CD4-positive, alpha-beta T cell (primary cell): Measurements from ENCODE around the gene KLF17. TPM values are rescaled to one million over a fixed set of nuclear protein-coding genes. Genes with fewer than 3 reads are reported as not detected.
"Not testable (repeated sequence)": the region's sequence is repeated elsewhere in the genome, so short reads cannot be mapped to it uniquely, and the experiment has no call there.

Experiments
- ATAC-seq: fragments of 200-7000 bp; cut with Tn5 transposase; one replicate; pipeline ENCODE4 v1.10.0; 2022; ENCODE audit warnings: mild to moderate bottlenecking; ENCODE audit not compliant: poor library complexity
- CTCF ChIA-PET: fragments of 350-600 bp; sonication (Branson Sonifier 250); formaldehyde crosslinking; loops from one replicate; lab custom pipeline; 2021; ENCODE audit warnings: antibody characterized with exemption, inconsistent platforms; lab: Charles Lee
- POLR2A ChIA-PET: fragments of 350-600 bp; sonication (Branson Sonifier 250); formaldehyde crosslinking; loops from one replicate; lab custom pipeline; 2021; ENCODE audit warnings: antibody characterized with exemption, inconsistent platforms; lab: Charles Lee
- DNase-seq, 14 experiments: peaks; one replicate each; pipeline ENCODE4 v3.0.0-alpha.2; 2013 to 2020; ENCODE audit warnings: mixed read lengths in 2 of 14
- H3K27ac ChIP-seq, 2 donors: one replicate each; pipeline versions ENCODE4 v1.5.1 to v1.7.0; 2013; ENCODE audit warnings: low read length in 2 of 2, low read depth in 1 of 2, mild to moderate bottlenecking in 1 of 2
- H3K27me3 ChIP-seq, 2 experiments: 1 replicate in 1 of 2; 2 replicates in 1 of 2; pipeline versions ENCODE4 v1.6.1 to v1.7.0; 2013; ENCODE audit warnings: low read length in 2 of 2, control low read depth in 1 of 2, mild to moderate bottlenecking in 1 of 2, moderate library complexity in 1 of 2; ENCODE audit not compliant: insufficient read depth in 2 of 2, control insufficient read depth in 1 of 2
- H3K36me3 ChIP-seq: one replicate; pipeline ENCODE4 v1.6.1; 2013; ENCODE audit warnings: low read length, control low read depth; ENCODE audit not compliant: insufficient read depth
- H3K4me1 ChIP-seq: one replicate; pipeline ENCODE4 v1.6.1; 2013; ENCODE audit warnings: low read length, control low read depth; ENCODE audit not compliant: insufficient read depth
- H3K4me3 ChIP-seq: one replicate; pipeline ENCODE4 v1.5.1; 2013; ENCODE audit warnings: mild to moderate bottlenecking, low read length, moderate library complexity
- H3K9me3 ChIP-seq, 2 experiments: 1 replicate in 1 of 2; 2 replicates in 1 of 2; pipeline versions ENCODE4 v1.6.1 to v1.7.0; 2013; ENCODE audit warnings: low read length in 2 of 2, mild to moderate bottlenecking in 2 of 2, control low read depth in 1 of 2, moderate library complexity in 1 of 2; ENCODE audit not compliant: control insufficient read depth in 1 of 2, insufficient read depth in 1 of 2
- H3K27ac Mint-ChIP-seq: one replicate; pipeline ENCODE4 v1.8.0; 2020; ENCODE audit warnings: mixed read lengths
- H3K27me3 Mint-ChIP-seq: one replicate; pipeline ENCODE4 v1.8.0; 2021; ENCODE audit warnings: mixed read lengths
- H3K36me3 Mint-ChIP-seq: one replicate; pipeline ENCODE4 v1.8.0; 2021; ENCODE audit warnings: low read depth, mixed read lengths
- H3K4me1 Mint-ChIP-seq: one replicate; pipeline ENCODE4 v1.8.0; 2021; ENCODE audit warnings: low read depth, mixed read lengths
- H3K4me3 Mint-ChIP-seq: one replicate; pipeline ENCODE4 v1.8.0; 2020; ENCODE audit warnings: mild to moderate bottlenecking, mixed read lengths
- H3K9me3 Mint-ChIP-seq: one replicate; pipeline ENCODE4 v1.8.0; 2020; ENCODE audit warnings: mixed read lengths
- intact Hi-C, 2 experiments: fragments of 100-400 bp; cut with DNase I in 1 of 2; cut with micrococcal nuclease in 1 of 2; formaldehyde crosslinking; loops; one replicate each; pipeline versions ENCODE4 v1.15.1 to v1.9.0; 2023 to 2025; cut with DNase I, micrococcal nuclease
- total RNA-seq, 174 experiments: library from RNA in 2 of 174; stranded (reverse) in 2 of 174; gene quantifications; one replicate each; pipeline ENCODE4 v1.2.3 and lab custom pipeline; 2021 to 2026
- TF ChIP-seq, protein P1 (sequence below): fragments of 200-600 bp; IDR thresholded peaks from one replicate; pipeline ENCODE4 v1.8.0; 2022; ENCODE audit warnings: antibody characterized with exemption, mild to moderate bottlenecking

Gene KLF17
- total RNA-seq, 2 experiments from 2014 or later = not detected

DNA sequence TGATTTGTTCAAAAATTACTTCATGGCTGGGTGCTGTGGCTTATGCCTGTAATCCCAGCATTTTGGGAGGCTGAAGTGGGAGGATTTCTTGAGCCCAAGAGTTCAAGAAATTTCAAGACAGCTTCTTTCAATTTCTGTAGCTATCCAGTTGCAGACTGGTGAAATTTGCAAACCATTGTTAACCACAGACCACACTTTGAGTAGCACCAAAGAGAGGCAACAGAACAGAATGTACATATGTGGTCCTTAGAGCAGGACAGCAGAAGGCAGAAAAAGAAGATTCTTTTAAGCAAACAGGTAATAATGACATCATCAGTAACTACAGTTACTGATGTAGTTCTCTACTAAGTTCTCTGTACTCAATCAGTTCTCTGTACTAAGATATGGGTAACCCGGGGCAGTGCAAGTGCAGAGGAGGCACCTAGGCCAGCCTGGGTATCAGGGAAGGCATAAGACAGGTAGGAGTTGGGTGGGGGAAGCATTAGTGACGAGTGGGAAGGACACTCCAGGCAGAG lies 5.5 kb upstream of the KLF17 start:
- CTCF ChIA-PET = no interaction called here
- Mint-ChIP-seq H3K27ac (no peak overlapping the region), H3K9me3 (no peaks in the 10 kb centered on the region)

GRCh38 chr1:44114098-44114497 lies 4.5 kb upstream of the KLF17 start:
- no peak for DNase-seq
- Histone ChIP-seq H3K36me3 (no peaks in the 10 kb centered on the region), H3K27ac (no peak overlapping the region), H3K27me3 (no peaks in the 10 kb centered on the region), H3K4me3 (no peak overlapping the region), H3K9me3 (no peaks in the 10 kb centered on the region), H3K4me1 (no peaks in the 10 kb centered on the region)
- Mint-ChIP-seq H3K9me3 (no peaks in the 10 kb centered on the region), H3K36me3 (no peaks in the 10 kb centered on the region), H3K27ac (no peak overlapping the region), H3K4me1 (no peaks in the 10 kb centered on the region), H3K4me3 (no peak overlapping the region), H3K27me3 (no peaks in the 10 kb centered on the region)
- TF ChIP-seq, protein P1, sequence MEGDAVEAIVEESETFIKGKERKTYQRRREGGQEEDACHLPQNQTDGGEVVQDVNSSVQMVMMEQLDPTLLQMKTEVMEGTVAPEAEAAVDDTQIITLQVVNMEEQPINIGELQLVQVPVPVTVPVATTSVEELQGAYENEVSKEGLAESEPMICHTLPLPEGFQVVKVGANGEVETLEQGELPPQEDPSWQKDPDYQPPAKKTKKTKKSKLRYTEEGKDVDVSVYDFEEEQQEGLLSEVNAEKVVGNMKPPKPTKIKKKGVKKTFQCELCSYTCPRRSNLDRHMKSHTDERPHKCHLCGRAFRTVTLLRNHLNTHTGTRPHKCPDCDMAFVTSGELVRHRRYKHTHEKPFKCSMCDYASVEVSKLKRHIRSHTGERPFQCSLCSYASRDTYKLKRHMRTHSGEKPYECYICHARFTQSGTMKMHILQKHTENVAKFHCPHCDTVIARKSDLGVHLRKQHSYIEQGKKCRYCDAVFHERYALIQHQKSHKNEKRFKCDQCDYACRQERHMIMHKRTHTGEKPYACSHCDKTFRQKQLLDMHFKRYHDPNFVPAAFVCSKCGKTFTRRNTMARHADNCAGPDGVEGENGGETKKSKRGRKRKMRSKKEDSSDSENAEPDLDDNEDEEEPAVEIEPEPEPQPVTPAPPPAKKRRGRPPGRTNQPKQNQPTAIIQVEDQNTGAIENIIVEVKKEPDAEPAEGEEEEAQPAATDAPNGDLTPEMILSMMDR = no peak
- intact Hi-C loops = no loop called here
- ChIA-PET CTCF (no interaction called here), POLR2A (no interaction called here)
- no peak for ATAC-seq

More for the DNA sequence above, 5.5 kb upstream of the KLF17 start:
- TF ChIP-seq, protein P1 = no peak
- DNase-seq (no peak), ATAC-seq (no peak)
- no peak overlapping the region for H3K4me3 ChIP-seq
- no peak overlapping the region for H3K27ac ChIP-seq
- H3K27me3 Mint-ChIP-seq = peaks cover 3% of the 10 kb centered on the region
- peaks cover 0 to 2% of the 10 kb centered on the region in 2 experiments for H3K27me3 ChIP-seq
- no peak overlapping the region for H3K4me3 Mint-ChIP-seq
- H3K4me1 Mint-ChIP-seq = no peaks in the 10 kb centered on the region
- no peaks in the 10 kb centered on the region for H3K4me1 ChIP-seq
- no peaks in the 10 kb centered on the region for H3K9me3 ChIP-seq
- H3K36me3 ChIP-seq = no peaks in the 10 kb centered on the region
- no peaks in the 10 kb centered on the region for H3K36me3 Mint-ChIP-seq
- intact Hi-C loops = no loop called here
- POLR2A ChIA-PET = no interaction called here

GRCh38 chr1:44117272-44117671 lies 1.3 kb upstream of the KLF17 start:
- H3K27me3 ChIP-seq, H3K4me3 ChIP-seq, H3K36me3 Mint-ChIP-seq, H3K9me3 ChIP-seq, ATAC-seq, H3K4me1 ChIP-seq, POLR2A ChIA-PET, H3K27ac ChIP-seq, DNase-seq, H3K4me3 Mint-ChIP-seq, H3K36me3 ChIP-seq, H3K9me3 Mint-ChIP-seq, H3K27ac Mint-ChIP-seq, H3K27me3 Mint-ChIP-seq, intact Hi-C loops, H3K4me1 Mint-ChIP-seq: not testable (repeated sequence)
- CTCF ChIA-PET = interaction anchor here (0.5 kb wide), 1 partner anchor 1183 kb away, joined by 3 read pairs; no protein-coding TSS in a partner anchor

GRCh38 chr1:44119525-44119924 lies 904 bp downstream of the KLF17 start:
- TF ChIP-seq, protein P1 = no peak
- no peak for DNase-seq
- H3K36me3 ChIP-seq = no peaks in the 10 kb centered on the region
- no peak overlapping the region for H3K27ac ChIP-seq
- no peaks in the 10 kb centered on the region for H3K4me1 ChIP-seq
- no peaks in the 10 kb centered on the region for H3K9me3 ChIP-seq
- Mint-ChIP-seq H3K4me3 (no peak overlapping the region), H3K9me3 (no peaks in the 10 kb centered on the region), H3K4me1 (no peaks in the 10 kb centered on the region), H3K36me3 (no peaks in the 10 kb centered on the region), H3K27ac (no peak overlapping the region), H3K27me3 (peaks cover 8% of the 10 kb centered on the region)
- POLR2A ChIA-PET = no interaction called here
- intact Hi-C loops = no loop called here
- ATAC-seq = no peak
- H3K27me3 ChIP-seq = peaks cover 0 to 4% of the 10 kb centered on the region in 2 experiments
- H3K4me3 ChIP-seq = no peak overlapping the region
- CTCF ChIA-PET = no interaction called here
